H54 (cell line): ENCODE measurements around the gene LRP6.
A peak's percentile ranks its signal among the peaks of the same experiment; 100 is the strongest.

Source experiments
- DNase-seq: peaks from one replicate; pipeline ENCODE4 v3.0.0; 2011; ENCODE audit warnings: low spot score, mixed read lengths; ENCODE audit not compliant: insufficient read length
- FAIRE-seq: peaks from 3 replicates; lab custom pipeline; 2011; peaks lifted over from hg19 to GRCh38; lab: Jason Lieb, UNC
- POLR2A ChIP-seq: IDR thresholded peaks from 2 replicates; pipeline ENCODE4 v1.6.1; 2011; ENCODE audit warnings: low read depth, mild to moderate bottlenecking, low read length

The LRP6 gene

DNA sequence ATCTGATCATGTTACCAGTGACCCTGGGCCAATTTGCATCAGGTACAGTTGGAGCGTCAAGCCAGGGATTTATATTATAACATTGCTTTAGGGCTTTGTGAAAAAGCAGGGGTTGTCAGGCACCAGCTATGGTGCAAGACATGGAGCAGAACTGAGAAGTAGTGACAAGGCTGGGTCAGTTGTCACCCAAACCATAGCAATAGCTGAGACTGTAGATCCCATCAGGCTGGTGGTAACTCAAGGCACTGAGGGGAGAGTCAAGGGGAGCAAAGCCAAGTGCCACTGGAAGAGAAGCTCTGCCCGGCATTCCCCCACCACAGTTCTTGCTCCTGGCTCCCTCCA lies 179.2 kb downstream of the LRP6 start:
- TF ChIP-seq POLR2A = no peak
- DNase-seq = no peak
- no peak for FAIRE-seq

DNA sequence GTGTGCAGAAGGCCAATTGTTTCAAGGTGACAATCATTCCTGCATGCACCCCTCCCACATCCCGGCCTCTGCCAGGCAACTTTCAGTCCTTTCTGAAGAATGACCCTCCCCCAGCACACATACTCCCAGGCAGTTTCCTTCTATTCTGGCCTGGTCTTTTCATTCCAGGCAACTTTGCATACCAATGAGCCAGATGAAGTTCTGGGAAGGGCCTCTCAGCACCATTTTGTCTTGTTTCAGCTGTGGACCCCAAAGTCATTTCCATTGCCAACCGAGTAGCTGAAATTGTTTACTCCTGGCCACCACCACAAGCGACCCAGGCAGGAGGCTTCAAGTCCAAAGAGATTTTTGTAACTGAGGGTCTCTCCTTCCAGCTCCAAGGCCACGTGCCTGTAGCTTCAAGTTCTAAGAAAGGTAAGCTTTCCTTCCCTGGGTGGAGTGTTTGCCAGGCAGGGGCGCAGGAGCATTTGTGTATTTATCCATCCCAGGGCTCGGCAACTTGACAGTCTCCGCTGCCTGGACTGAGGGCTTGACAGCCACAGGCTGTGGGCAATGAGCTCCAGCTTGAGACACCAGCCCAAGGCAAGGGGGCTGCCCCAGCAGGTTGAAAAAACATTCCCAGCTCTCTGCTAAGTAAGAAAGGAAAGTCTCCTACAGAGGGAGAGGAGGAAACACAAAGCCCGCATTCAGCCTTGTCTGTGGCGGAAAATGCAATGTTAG lies 179.7 kb downstream of the LRP6 start:
- DNase-seq (no peak), FAIRE-seq (no peak)
- TF ChIP-seq POLR2A = no peak

DNA sequence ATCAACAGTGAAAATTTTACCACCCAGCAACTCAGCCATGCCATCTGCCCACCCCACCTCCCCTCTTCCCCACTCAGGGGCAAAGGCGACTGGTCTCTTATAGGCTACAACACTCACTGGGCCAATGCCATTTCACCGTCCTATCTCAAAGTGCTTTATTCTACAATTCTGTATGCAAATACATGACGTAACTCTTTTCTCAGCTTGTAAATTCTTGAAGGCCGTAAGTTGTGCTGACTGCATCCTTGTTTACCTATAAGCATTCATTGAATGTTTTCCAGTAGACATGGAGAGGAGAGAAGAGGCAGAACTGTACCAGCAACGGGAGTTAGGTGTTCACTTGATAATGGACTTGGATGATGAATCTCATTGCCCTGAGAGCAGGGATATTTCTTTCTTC lies 180.5 kb downstream of the LRP6 start:
- no peak for TF ChIP-seq POLR2A
- no peak for DNase-seq
- FAIRE-seq = no peak

DNA sequence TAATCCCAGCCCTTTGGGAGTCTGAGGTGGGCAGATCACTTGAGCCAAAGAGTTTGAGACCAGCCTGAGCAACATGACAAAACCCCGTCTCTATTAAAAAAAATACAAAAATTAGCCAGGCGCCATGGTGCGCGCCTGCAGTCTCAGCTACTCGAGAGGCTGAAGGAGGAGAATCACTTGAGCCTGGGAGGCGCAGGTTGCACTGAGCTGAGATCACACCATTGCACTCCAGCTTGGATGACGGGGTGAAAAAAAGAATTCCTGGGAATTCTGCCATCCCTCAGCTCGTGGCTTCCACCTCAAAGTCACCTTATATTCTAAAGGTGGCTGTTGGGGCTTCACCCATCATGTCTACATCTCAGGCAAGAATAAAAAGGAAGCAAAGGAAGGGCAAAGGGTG lies 183.2 kb downstream of the LRP6 start:
- TF ChIP-seq POLR2A = no peak
- no peak for DNase-seq
- no peak for FAIRE-seq

DNA sequence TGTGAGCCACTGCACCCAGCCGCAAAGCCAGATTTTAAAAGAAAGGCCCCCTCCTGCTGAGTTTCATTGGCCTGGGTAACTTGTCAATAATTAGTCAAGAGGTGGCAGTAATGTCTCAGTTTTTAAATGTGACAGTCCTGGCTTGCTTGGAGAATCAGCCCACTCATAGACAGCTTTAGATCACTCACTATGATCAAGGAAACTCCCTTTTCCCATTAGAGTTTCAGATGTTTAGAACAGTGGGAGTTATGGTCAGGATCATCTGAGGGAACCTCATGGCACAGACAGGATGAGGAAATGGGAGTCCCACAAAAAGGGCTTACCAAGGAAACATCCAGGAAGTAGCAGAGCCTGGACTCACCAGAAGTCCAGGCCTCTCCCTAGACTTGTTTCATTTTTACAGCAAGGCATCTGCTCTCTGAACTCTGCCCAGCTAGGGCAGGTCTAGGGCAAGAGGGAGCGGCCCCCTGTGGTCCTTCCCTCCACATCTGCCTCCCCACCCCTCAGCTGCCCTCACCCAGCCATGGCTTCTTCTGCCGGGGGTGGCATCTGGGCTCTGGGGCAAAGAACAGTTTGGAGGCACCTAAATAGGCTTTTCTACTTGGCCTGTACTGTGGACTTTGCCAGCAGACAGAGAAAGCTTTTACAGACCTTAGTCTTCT lies 184.9 kb downstream of the LRP6 start:
- peak; percentile 16 for DNase-seq
- FAIRE-seq = no peak
- TF ChIP-seq POLR2A = no peak

DNA sequence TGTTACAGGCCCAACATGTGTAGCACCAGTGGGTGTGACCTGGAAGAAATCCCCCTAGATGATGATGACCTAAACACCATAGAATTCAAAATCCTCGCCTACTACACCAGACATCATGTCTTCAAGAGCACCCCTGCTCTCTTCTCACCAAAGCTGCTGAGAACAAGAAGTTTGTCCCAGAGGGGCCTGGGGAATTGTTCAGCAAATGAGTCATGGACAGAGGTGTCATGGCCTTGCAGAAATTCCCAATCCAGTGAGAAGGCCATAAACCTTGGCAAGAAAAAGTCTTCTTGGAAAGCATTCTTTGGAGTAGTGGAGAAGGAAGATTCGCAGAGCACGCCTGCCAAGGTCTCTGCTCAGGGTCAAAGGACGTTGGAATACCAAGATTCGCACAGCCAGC lies 187.6 kb downstream of the LRP6 start:
- no peak for TF ChIP-seq POLR2A

DNA sequence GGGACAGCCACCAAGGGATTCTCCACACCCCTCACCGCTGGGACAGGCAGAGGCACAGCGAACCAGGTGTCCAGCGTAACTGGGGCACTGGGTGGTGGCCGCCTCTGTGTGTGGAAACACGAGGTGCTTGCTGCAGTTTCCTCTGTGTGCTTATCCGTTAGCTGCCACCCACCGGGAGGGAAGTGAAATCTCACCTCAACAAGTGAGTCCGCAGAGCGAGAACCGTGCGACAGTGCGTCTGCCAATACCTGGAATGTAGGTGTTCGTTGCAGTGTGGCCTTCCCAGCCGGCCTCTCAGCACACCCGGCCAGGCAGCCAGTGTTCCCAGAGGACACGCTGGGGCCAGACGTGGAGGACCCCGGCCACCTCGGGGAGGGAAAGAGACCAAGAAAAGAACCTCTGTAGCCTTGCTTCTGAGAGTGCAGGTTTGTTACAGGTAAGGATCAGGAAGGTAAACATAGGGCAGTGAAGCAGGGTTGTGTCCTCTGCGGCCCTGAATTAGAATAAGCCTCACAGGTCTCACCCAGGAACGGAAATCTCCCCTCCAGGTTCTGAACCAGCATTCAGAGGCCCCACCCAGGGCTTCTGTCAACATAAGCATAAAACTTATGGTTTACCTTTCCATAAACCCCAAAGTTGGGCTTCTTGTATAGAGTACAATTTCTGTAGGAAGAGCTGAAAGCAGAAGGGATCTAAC lies 194.6 kb downstream of the LRP6 start:
- DNase-seq (no peak), FAIRE-seq (no peak)
- TF ChIP-seq POLR2A = no peak

More for the DNA sequence above, 187.6 kb downstream of the LRP6 start:
- no peak for DNase-seq
- FAIRE-seq = no peak

DNA sequence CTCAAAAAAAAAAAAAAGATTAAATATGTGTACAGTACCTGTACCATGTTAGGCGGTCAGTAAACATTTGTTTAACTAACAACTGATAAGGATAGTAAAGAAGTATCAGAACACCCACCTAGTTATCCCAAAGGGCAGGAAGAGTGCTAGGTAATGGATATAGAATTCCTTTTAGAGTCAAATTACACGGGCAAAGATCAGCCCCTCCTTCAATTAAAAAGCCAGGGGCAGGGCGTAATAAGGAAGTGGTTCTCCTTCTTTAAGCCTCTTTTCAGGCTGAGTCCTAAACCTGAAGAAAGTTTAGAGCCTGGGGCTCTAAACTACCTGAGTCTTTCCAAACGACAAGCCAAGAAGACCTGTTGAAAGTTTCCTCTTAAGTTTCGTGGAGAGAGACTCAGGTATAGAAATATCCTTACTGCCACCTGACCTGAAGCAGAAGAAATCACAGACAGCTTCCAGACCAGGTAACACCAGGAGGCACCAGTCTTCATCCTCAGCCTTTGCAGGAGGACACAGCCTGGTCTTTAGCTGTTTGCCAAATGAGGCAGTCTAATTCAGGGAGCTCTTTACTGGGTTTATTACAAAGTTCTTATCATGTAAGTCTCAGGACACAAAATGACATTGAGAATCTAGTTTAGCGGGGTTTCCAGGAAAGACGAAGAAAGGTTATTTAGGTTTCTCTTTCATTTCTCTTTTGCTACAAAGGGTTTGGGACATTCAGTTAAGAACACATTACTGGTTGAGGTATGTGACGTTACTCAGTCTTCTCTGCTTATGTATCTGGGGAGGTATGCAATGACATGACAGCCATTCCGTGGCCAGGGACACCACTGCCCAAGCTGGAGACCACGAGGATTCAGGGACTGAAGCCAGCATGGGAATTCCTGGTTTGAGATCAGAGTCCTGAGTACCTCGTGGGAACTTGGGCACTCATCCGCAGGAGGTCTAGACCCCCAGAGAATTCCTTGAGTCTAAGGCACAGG lies 195.9 kb downstream of the LRP6 start, which contains the start of gene BCL2L14:
BCL2L14 (plus strand) TSS at position 266 of the 983 bp plus-strand sequence. CDS start 8,367 bp downstream, outside the sequence.
- FAIRE-seq = no peak
- no peak for DNase-seq
- TF ChIP-seq POLR2A = no peak

DNA sequence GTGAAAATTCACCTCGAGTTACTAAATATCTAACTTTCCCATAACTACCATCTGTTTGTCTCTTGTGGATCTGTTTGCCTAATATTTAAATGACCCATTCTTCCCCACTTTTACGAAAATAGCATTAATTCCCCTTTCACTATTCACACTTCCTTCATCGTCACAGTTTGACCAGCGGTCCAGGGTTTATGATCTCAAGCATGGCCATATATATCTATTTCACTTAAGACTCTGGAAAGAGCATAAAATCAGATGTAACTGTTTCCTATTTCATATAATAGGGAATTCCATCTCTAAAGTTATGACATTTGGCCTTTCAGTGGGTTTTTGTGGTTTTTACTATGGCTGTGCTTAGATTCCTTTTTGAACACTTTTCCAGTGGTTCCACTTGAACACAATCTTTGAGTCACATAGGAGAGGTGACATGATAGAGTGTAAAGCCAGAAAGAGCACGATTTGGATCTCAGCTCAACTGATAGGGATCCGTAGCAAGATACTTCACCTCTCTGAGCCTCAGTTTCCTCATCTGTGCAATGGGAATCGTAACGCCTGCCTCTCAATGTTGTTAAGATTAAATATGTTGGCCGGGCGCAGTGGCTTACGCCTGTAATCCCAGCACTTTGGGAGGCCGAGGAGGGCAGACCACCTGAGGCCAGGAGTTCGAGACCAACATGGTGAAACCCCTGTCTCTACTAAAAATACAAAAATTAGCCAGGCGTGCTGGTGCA lies 196.9 kb downstream of the LRP6 start:
- DNase-seq (no peak), FAIRE-seq (no peak)
- TF ChIP-seq POLR2A = no peak

DNA sequence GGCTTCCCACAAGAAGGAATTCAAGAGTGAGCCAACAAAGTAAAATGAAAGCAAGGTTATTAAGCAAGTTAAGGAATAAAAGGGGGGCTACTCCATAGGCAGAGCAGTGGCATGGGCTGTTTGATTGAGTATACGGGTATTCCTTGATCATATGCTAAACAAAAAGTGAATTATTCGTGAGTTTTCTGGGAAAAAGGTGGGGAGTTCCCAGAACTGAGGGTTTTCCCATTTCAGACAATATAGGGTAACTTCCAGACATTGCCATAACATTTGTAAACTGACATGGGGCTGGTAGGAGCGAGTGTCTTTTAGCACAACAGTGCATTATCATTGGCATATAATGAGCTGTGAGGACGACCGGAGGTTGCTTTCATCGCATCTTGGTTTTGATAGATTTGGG lies 198.1 kb downstream of the LRP6 start:
- FAIRE-seq = no peak
- DNase-seq = no peak
- TF ChIP-seq POLR2A = no peak
